Cerebellar nuclear complex (tissue), 1 donor: ENCODE measurements around the gene CNTROB.
A peak's percentile ranks its signal among the peaks of the same experiment; 100 is the strongest.

Source experiments
- DNase-seq, 2 experiments: peaks; one replicate each; lab custom pipeline; 2025; lab: John Stamatoyannopoulos, UW

The CNTROB gene

GRCh38 chr17:7931709-7932482 is at the start of gene CNTROB, which contains the start of gene TRAPPC1:
Gene CNTROB, plus strand, starts transcription at chr17:7932206. Its CDS starts 874 bp downstream, at chr17:7933080.
Gene TRAPPC1, minus strand, starts transcription at chr17:7931946. Its CDS starts 117 bp downstream, at chr17:7931829.
- DNase-seq = peak; percentile 98 to 99

GRCh38 chr17:7882629-7883028 is 49.4 kb upstream of the CNTROB start:
- DNase-seq = no peak

- DNase-seq = no peak
These were observed 48.1 kb upstream of the CNTROB start for GRCh38 chr17:7883781-7884386.

- no peak for DNase-seq
These were observed 47.2 kb upstream of the CNTROB start for GRCh38 chr17:7884581-7885366.

- no peak for DNase-seq
These were observed 46.4 kb upstream of the CNTROB start for GRCh38 chr17:7885367-7886226.

- no peak for DNase-seq
These were observed 45.6 kb upstream of the CNTROB start for GRCh38 chr17:7886227-7887037.

- DNase-seq = no peak
These were observed 44.9 kb upstream of the CNTROB start for GRCh38 chr17:7887038-7887481.

- DNase-seq = peak in 1 of 2 experiments; percentile 46
These were observed 44.4 kb upstream of the CNTROB start for GRCh38 chr17:7887482-7888183.

GRCh38 chr17:7888184-7888920 is 43.7 kb upstream of the CNTROB start, which contains the start of gene CHD3:
Gene CHD3, plus strand, starts transcription at chr17:7888789. Its CDS starts 212 bp downstream, at chr17:7889001.
- no peak for DNase-seq

GRCh38 chr17:7889166-7889955 is 42.6 kb upstream of the CNTROB start:
- peak; percentile 72 to 77 for DNase-seq

- DNase-seq = no peak
These were observed 38.7 kb upstream of the CNTROB start for GRCh38 chr17:7893187-7893880.

- no peak for DNase-seq
These were observed 37.8 kb upstream of the CNTROB start for GRCh38 chr17:7894226-7894625.

GRCh38 chr17:7894866-7895265 is 37.1 kb upstream of the CNTROB start:
- DNase-seq = no peak

GRCh38 chr17:7897090-7897489 is 34.9 kb upstream of the CNTROB start:
- DNase-seq = no peak

- no peak for DNase-seq
These were observed 34.2 kb upstream of the CNTROB start for GRCh38 chr17:7897773-7898172.

GRCh38 chr17:7903154-7904103 is 28.6 kb upstream of the CNTROB start:
- DNase-seq = no peak

- DNase-seq = no peak
These were observed 22.9 kb upstream of the CNTROB start for GRCh38 chr17:7909089-7909488.
